ENCODE measurements around the gene AK5.

The AK5 gene

GRCh38 chr1:77539519-77540142 lies 257.8 kb downstream of the AK5 start:
- DNase-seq (ENCODE audit: low spot score), result peak; percentile 80

GRCh38 chr1:77540501-77541161 lies 258.8 kb downstream of the AK5 start:
- DNase-seq (ENCODE audit: low spot score), result peak; percentile 51

More at GRCh38 chr1:77539519-77540142, 257.8 kb downstream of the AK5 start:
- no peak for FAIRE-seq

DNA sequence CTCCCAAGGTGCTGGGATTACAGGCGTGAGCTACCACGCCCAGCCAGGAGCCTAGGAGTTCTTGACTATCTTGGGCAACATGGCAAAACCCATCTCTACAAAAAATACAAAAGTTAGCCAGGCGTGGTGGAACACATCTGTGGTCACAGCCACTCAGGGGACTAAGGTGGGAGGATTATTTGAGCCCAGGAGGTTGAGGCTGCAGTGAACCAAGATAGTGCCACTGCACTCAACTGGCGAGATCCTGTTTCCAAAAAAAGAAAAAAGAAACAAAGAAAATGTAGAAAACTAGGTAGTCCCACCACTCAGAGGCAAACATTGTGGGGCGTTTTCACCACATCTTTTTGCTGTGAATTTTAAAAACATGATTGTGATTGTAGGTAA lies 259.3 kb downstream of the AK5 start:
- no peak for DNase-seq (ENCODE audit: low spot score)
- FAIRE-seq, result no peak

More at GRCh38 chr1:77540501-77541161, 258.8 kb downstream of the AK5 start:
- no peak for FAIRE-seq

DNA sequence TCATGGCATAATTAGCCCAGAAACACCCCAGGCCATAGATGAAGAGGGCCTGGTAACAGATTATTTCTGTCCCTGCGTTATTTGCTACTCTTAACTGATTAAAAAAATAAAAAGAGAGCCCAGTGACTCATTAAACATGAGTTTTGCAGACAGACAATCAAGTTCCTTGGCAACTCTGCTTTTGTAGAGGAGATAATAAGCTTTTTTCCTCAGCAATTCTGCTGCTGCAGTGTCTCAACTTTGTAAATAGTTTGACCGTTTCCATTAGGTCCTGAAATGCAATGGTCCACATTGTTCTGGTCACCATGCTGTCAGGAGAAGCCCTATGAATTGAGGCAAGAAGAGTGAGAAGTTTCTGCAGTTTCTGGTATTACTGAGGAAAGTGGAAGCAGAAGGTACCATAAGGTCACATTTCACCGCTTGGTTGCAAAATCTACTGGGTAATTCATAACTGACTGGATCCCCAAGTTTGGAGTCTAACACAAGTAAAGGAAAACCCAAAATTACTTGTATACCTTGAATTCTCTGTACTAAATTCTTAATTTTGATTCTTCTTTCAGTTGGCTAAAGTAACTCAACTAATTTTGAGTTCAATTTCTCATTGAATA lies 261.1 kb downstream of the AK5 start:
- DNase-seq (ENCODE audit: low spot score) (no peak), FAIRE-seq (no peak)

DNA sequence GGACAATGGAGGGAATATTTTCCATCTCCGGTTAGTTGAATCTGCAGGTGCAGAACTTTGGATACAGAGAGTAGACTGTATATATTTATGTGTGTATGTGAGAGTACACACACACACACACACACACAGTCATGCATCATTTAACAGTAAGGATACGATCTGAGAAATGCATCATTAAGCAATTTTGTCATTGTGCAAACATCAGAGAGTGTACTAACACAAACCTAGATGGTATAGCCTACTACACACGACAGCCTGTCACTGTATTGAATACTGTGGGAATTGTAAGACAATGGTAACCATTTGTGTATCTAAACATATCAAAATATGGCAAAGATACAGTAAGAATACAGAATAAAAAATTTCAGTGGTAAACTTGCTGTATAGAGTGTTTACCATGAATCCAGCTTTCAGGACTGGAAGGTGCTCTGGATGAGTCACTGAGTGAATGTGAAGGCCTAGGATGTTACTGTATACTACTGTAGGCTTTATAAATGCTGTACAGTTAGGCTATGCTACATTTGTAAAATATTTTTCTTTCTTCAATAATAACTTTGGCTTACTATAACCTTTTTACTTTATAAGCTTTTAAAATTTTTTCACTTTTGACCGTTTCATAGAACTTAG lies 262.1 kb downstream of the AK5 start:
- DNase-seq (ENCODE audit: low spot score) (no peak), FAIRE-seq (no peak)

- DNase-seq (ENCODE audit: low spot score) (no peak), FAIRE-seq (no peak)
Measured at GRCh38 chr1:77544845-77545244, 263.0 kb downstream of the AK5 start.

GRCh38 chr1:77545970-77546369 lies 264.2 kb downstream of the AK5 start:
- DNase-seq (ENCODE audit: low spot score) (no peak), FAIRE-seq (no peak)

DNA sequence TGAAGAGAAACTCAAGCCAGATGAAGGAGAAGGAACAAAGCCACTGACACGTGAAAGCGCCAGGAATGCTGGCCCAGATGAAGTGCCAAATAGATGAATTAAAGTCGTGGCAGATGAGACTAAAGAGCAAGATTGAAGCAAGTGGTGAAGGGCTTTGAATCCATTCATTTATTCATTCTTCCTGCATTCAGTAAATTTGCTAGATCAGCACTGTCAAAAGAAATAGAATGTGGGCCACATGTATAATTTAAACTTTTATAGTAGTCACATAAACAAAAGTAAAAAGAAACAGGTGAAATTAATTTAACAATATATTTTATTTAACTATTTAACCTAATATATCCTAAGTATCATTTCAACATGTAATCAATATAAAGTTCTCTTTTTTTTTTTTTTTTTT lies 265.1 kb downstream of the AK5 start:
- DNase-seq (ENCODE audit: low spot score), result no peak
- no peak for FAIRE-seq

- DNase-seq (ENCODE audit: low spot score) (no peak), FAIRE-seq (no peak)
Measured at GRCh38 chr1:77548285-77548684, 266.5 kb downstream of the AK5 start.

DNA sequence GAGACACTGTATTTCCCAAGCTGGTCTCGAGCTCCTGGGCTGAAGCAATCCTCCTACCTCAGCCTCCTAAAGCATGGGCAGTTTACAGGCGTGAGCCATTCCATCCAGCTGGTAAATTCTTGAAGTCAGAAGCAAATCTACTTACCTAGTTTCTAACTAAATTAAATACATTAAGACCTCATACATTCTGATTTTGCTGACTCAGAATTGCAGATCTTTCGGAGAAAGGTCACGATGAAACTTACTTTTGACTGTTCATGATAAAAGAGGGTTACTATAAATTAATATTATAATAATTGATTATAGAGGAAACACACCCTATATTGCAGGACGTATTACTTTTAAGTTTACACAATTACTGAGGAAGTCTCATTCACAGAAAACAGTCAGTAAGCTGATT lies 268.3 kb downstream of the AK5 start:
- DNase-seq (ENCODE audit: low spot score) (no peak), FAIRE-seq (no peak)

- FAIRE-seq, result no peak
- DNase-seq (ENCODE audit: low spot score), result no peak
Measured at GRCh38 chr1:77552626-77553025, 270.8 kb downstream of the AK5 start.

DNA sequence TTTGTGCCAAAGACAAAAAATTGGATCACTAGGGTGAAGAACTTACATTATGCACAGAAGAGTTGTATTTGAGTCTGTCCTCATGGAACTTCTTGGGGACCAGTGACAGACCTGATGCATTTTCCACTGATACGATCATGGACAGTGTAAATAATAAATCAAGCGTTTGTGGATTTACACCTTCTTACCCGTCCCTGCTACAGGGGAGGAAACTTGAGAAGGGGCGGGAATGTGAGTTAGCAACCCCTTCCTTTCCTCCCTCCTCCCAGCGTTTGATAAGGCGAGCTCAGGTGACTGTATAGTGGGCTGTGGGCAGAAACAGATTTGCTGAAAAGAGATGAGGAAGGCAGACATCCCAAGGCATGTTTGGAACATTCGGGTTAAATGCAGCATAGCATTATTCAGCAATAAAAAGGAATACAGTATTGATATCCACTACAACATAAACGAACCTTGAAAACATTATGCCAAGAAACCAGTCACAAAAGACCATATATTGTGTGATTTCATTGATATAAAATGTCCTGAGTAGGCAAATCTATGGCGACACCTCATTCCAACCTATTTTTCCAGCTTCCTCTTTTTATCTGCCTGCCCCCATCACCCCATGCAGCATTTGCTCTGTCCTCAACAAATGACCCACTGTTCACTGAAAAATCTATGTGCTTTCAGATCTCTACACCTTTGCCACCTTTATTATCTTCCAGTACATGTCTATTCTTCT lies 271.9 kb downstream of the AK5 start:
- FAIRE-seq (no peak), DNase-seq (ENCODE audit: low spot score) (no peak)

GRCh38 chr1:77556045-77556444 lies 274.2 kb downstream of the AK5 start:
- FAIRE-seq (no peak), DNase-seq (ENCODE audit: low spot score) (no peak)

- FAIRE-seq, result no peak
Measured at GRCh38 chr1:77557053-77557452, 275.2 kb downstream of the AK5 start.

GRCh38 chr1:77558591-77559164 lies 276.9 kb downstream of the AK5 start:
- DNase-seq (ENCODE audit: low spot score), result no peak
- no peak for FAIRE-seq

More at GRCh38 chr1:77557053-77557452, 275.2 kb downstream of the AK5 start:
- DNase-seq (ENCODE audit: low spot score), result no peak

DNA sequence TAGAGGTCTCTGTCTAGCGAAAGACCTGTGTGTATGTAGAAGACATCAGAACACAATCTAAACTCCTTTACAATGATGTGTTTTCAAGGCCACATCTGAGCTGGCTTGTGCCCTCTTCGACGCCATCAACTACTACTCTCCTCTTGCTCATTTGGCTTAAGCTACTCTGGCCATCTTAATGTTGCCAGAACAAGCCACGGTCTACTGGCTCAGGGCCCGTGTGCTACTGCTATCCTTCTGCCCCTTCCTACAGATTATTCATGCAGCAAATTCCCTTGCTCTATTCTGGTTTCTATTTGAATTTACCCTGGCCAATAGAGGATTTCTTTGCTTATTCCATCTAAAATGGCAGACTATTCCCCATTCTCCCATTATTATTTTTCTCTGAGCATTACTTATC lies 278.9 kb downstream of the AK5 start:
- DNase-seq (ENCODE audit: low spot score) (no peak), FAIRE-seq (no peak)

DNA sequence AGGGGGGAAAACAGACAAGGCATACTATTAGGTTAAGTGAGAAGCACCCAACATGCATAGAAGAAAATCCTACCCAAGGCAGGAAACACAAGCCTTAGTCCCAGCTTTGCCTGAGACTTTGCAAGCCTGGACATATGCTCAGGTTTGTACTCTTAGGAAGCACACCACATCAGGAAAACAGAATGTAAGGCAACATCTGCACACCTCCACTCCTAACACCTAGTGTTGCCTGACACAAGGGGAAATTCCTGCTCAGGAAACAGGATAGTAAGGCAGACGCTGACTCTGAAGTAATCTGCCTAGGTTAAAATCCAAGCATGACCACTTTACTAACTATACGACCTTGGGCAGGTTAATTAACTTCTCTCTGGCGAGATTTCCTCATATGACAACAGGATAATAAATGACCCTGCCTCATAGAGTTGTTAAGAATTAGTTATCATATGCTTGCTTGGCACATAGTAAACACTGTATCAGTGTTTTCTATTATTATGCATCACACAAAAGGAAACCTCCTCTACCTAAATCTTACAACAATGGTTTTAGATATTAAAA lies 280.9 kb downstream of the AK5 start:
- DNase-seq (ENCODE audit: low spot score) (no peak), FAIRE-seq (no peak)

DNA sequence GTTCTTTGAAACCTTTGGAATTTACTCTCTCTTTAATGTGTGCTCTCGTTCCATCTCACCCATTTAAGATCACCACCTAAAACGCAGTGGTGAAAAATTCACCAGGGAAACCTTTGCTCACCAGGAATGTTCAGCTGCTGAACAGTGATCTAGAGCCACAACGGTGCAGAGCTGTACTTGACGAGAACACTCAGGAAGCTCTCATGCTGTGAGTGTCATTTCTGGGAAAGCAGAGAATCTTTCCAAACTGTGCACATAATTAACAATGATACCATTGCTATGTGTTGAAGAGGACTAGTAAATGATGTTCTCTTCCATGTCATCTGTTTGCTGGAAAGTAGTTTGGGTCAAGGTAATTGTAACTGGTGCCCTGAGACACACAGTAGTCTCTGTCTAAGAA lies 283.5 kb downstream of the AK5 start:
- FAIRE-seq, result no peak
- no peak for DNase-seq (ENCODE audit: low spot score)

- DNase-seq (ENCODE audit: low spot score) (no peak), FAIRE-seq (no peak)
Measured at GRCh38 chr1:77571642-77572041, 289.8 kb downstream of the AK5 start.

DNA sequence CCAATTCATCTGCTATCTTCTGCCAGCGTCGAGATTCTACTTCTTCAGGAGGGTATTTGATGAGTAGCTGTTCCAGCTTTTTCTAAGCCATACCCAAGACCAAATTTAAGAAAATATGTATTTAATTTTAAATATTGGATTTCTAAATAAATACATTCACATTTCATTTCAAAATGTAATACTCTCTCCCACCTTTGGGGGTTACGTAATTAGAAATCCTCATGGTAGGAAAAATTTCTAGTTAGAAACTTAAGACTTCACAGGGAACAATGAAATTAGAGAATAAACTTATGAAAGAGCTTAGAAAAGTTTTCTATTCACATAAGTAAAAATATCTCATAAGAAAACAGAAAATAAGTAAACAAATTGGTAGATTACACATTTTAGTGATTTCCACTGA lies 297.7 kb downstream of the AK5 start:
- FAIRE-seq (no peak), DNase-seq (ENCODE audit: low spot score) (no peak)

GRCh38 chr1:77582905-77583304 lies 301.1 kb downstream of the AK5 start:
- FAIRE-seq, result no peak

More at GRCh38 chr1:77582905-77583304, 301.1 kb downstream of the AK5 start:
- no peak for DNase-seq (ENCODE audit: low spot score)

All from urothelium cell line (cell line).